NOMO-1 treated with dmso at 0.1 percent for 144 hours (cell line): Measurements from ENCODE around the gene NUP210L.
"Not testable (repeated sequence)": the region's sequence is repeated elsewhere in the genome, so short reads cannot be mapped to it uniquely, and the experiment has no call there.

ENCODE experiments used
- DNase-seq: peaks from one replicate; lab custom pipeline; 2025; ENCODE audit not compliant: unreplicated experiment; lab: John Stamatoyannopoulos, UW

The NUP210L gene

GRCh38 chr1:154170547-154171222 lies 15.8 kb upstream of the NUP210L start:
- DNase-seq: no peak

- no peak for DNase-seq
These were observed 12.6 kb upstream of the NUP210L start for GRCh38 chr1:154167461-154167860.

GRCh38 chr1:154166207-154166606 lies 11.3 kb upstream of the NUP210L start:
- DNase-seq: no peak

- no peak for DNase-seq
These were observed 4.7 kb upstream of the NUP210L start for GRCh38 chr1:154159554-154159953.

GRCh38 chr1:154158307-154159125 lies 3.6 kb upstream of the NUP210L start:
- DNase-seq: peak; percentile 84

GRCh38 chr1:154157520-154158306 lies 2.8 kb upstream of the NUP210L start:
- DNase-seq: no peak

- no peak for DNase-seq
These were observed 378 bp upstream of the NUP210L start for GRCh38 chr1:154155251-154155650.

GRCh38 chr1:154154053-154154452 lies 820 bp downstream of the NUP210L start:
- no peak for DNase-seq

- no peak for DNase-seq
These were observed 3.6 kb downstream of the NUP210L start for GRCh38 chr1:154151311-154151710.

GRCh38 chr1:154148807-154149206 lies 6.1 kb downstream of the NUP210L start:
- peak; percentile 5 for DNase-seq

- not testable (repeated sequence) for DNase-seq
These were observed 7.4 kb downstream of the NUP210L start for GRCh38 chr1:154147505-154147904.

GRCh38 chr1:154145986-154146385 lies 8.9 kb downstream of the NUP210L start:
- no peak for DNase-seq

GRCh38 chr1:154142358-154142757 lies 12.5 kb downstream of the NUP210L start:
- no peak for DNase-seq

GRCh38 chr1:154141240-154141639 lies 13.6 kb downstream of the NUP210L start:
- no peak for DNase-seq

- DNase-seq: no peak
These were observed 17.0 kb downstream of the NUP210L start for GRCh38 chr1:154137888-154138287.

GRCh38 chr1:154133256-154133655 lies 21.6 kb downstream of the NUP210L start:
- no peak for DNase-seq

- DNase-seq: peak; percentile 39
These were observed 25.4 kb downstream of the NUP210L start for GRCh38 chr1:154129391-154129970.

- DNase-seq: not testable (repeated sequence)
These were observed 31.7 kb downstream of the NUP210L start for GRCh38 chr1:154123205-154123604.

- no peak for DNase-seq
These were observed 37.2 kb downstream of the NUP210L start for GRCh38 chr1:154117642-154118041.

- DNase-seq: no peak
These were observed 39.7 kb downstream of the NUP210L start for GRCh38 chr1:154115180-154115579.

GRCh38 chr1:154104433-154105082 lies 50.3 kb downstream of the NUP210L start:
- no peak for DNase-seq
